Trophoblast cell (in vitro differentiated cells and primary cell): ENCODE measurements around the gene LAMA2.

Experiments used
- DNase-seq, 2 donors: peaks; one replicate each; pipeline ENCODE4 v3.0.0-alpha.2; 2016
- H2AFZ ChIP-seq: 2 replicates; pipeline ENCODE4 v1.6.1; 2013; ENCODE audit warnings: low read length, moderate library complexity, mild to moderate bottlenecking; ENCODE audit not compliant: insufficient read depth, poor library complexity
- H2AK5ac ChIP-seq: 2 replicates; pipeline ENCODE4 v1.6.1; 2013; ENCODE audit warnings: mild to moderate bottlenecking, low read length
- H2BK120ac ChIP-seq: 2 replicates; pipeline ENCODE4 v1.6.1; 2013; ENCODE audit warnings: low read length, mild to moderate bottlenecking, moderate library complexity; ENCODE audit not compliant: insufficient read depth, poor library complexity
- H2BK12ac ChIP-seq: 2 replicates; pipeline ENCODE4 v1.6.1; 2013; ENCODE audit warnings: mild to moderate bottlenecking, low read length, moderate library complexity
- H2BK5ac ChIP-seq: 2 replicates; pipeline ENCODE4 v1.6.1; 2013; ENCODE audit warnings: low read length, low read depth, moderate library complexity, mild to moderate bottlenecking; ENCODE audit not compliant: poor library complexity
- H3K14ac ChIP-seq: 2 replicates; pipeline ENCODE4 v1.6.1; 2013; ENCODE audit warnings: mild to moderate bottlenecking, low read length
- H3K18ac ChIP-seq: 2 replicates; pipeline ENCODE4 v1.6.1; 2013; ENCODE audit warnings: mild to moderate bottlenecking, low read length
- H3K23ac ChIP-seq: 2 replicates; pipeline ENCODE4 v1.6.1; 2013; ENCODE audit warnings: low read length
- H3K27ac ChIP-seq: 2 replicates; pipeline ENCODE4 v1.5.1; 2013; ENCODE audit warnings: low read depth, mild to moderate bottlenecking, inconsistent platforms, low read length, moderate library complexity
- H3K27me3 ChIP-seq: 2 replicates; pipeline ENCODE4 v1.6.1; 2013; ENCODE audit warnings: inconsistent platforms, mild to moderate bottlenecking, low read length, moderate library complexity; ENCODE audit not compliant: insufficient read depth
- H3K36me3 ChIP-seq, 2 experiments: 1 replicate in 1 of 2; 2 replicates in 1 of 2; pipeline ENCODE4 v1.6.1; 2013; ENCODE audit warnings: low read length in 2 of 2, mild to moderate bottlenecking in 2 of 2, moderate library complexity in 1 of 2; ENCODE audit not compliant: insufficient read depth in 2 of 2, control insufficient read depth in 1 of 2
- H3K4ac ChIP-seq: 2 replicates; pipeline ENCODE4 v1.6.1; 2013; ENCODE audit warnings: low read depth, mild to moderate bottlenecking, low read length, moderate library complexity
- H3K4me1 ChIP-seq, 2 experiments: 1 replicate in 1 of 2; 2 replicates in 1 of 2; pipeline ENCODE4 v1.6.1; 2013; ENCODE audit warnings: low read length in 2 of 2, mild to moderate bottlenecking in 2 of 2, moderate library complexity in 1 of 2; ENCODE audit not compliant: insufficient read depth in 2 of 2, control insufficient read depth in 1 of 2
- H3K4me2 ChIP-seq: 2 replicates; pipeline ENCODE4 v1.6.1; 2013; ENCODE audit warnings: inconsistent platforms, mild to moderate bottlenecking, low read length, moderate library complexity
- H3K4me3 ChIP-seq: 2 replicates; pipeline ENCODE4 v1.5.1; 2013; ENCODE audit warnings: mild to moderate bottlenecking, low read depth, low read length, inconsistent platforms
- H3K79me1 ChIP-seq: one replicate; pipeline ENCODE4 v1.6.1; 2013; ENCODE audit warnings: low read length
- H3K79me2 ChIP-seq: 2 replicates; pipeline ENCODE4 v1.6.1; 2013; ENCODE audit warnings: low read length, mild to moderate bottlenecking; ENCODE audit not compliant: control insufficient read depth, insufficient read depth, poor library complexity
- H3K9ac ChIP-seq: 2 replicates; pipeline ENCODE4 v1.6.1; 2013; ENCODE audit warnings: mild to moderate bottlenecking, low read length
- H3K9me3 ChIP-seq: 2 replicates; pipeline ENCODE4 v1.6.1; 2013; ENCODE audit warnings: low read depth, mild to moderate bottlenecking, control low read depth, inconsistent platforms, low read length; ENCODE audit not compliant: insufficient read depth
- H4K12ac ChIP-seq: 2 replicates; pipeline ENCODE4 v1.6.1; 2013; ENCODE audit warnings: low read depth, mild to moderate bottlenecking, low read length, moderate library complexity
- H4K8ac ChIP-seq: 2 replicates; pipeline ENCODE4 v1.6.1; 2013; ENCODE audit warnings: low read depth, mild to moderate bottlenecking, low read length, moderate library complexity
- H4K91ac ChIP-seq: one replicate; pipeline ENCODE4 v1.6.1; 2013; ENCODE audit warnings: low read depth, mild to moderate bottlenecking, low read length, moderate library complexity
- WGBS: extraction: QIAGEN DNeasy Blood & Tissue Kit; methylation state at CpG from one replicate; pipeline ENCODE4 v1.1.7; 2013; ENCODE audit warnings: missing lambda C conversion rate; ENCODE audit not compliant: insufficient read length, insufficient coverage; ENCODE audit errors: extremely low coverage; 5-methylcytosine and 5-hydroxymethylcytosine counted together

The LAMA2 gene

DNA sequence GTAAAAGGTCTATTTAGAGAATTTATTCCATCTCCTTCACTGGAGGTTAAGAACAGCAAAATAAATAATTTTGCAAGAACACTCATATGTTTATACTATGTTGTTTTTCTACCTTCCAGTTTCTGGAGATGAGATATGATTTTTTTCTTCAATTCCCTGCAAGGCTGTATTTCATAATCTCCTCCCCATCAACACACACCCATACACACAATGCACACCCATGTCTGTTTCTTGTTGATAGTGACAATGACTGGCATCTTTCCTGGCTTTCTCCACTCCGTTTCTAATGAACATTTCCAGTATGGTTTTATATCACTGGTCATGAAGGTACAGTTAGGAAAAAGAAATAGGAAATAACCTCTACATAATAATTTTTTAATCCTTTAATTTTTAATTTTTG is 624.9 kb downstream of the LAMA2 start:
- Histone ChIP-seq H3K4me1 (peaks cover 0 to 3% of the 10 kb centered on the region in 2 experiments), H4K12ac (no peak overlapping the region), H3K18ac (no peak overlapping the region), H2BK120ac (no peak overlapping the region), H2AK5ac (no peak overlapping the region), H2AFZ (no peak overlapping the region), H3K23ac (no peak overlapping the region), H3K9me3 (no peaks in the 10 kb centered on the region), H2BK5ac (no peak overlapping the region), H3K9ac (no peak overlapping the region), H3K36me3 (no peaks in the 10 kb centered on the region), H3K27ac (no peak overlapping the region), H4K8ac (no peak overlapping the region), H3K4me2 (no peak overlapping the region), H3K14ac (no peak overlapping the region), H3K4ac (no peak overlapping the region), H3K4me3 (no peak overlapping the region), H3K79me1 (peaks cover 3% of the 10 kb centered on the region), H3K27me3 (no peaks in the 10 kb centered on the region), H4K91ac (no peak overlapping the region), H3K79me2 (no peaks in the 10 kb centered on the region), H2BK12ac (no peak overlapping the region)
- no peak for DNase-seq
- no CpG with 5 or more reads among the region's 1 CpG for WGBS

DNA sequence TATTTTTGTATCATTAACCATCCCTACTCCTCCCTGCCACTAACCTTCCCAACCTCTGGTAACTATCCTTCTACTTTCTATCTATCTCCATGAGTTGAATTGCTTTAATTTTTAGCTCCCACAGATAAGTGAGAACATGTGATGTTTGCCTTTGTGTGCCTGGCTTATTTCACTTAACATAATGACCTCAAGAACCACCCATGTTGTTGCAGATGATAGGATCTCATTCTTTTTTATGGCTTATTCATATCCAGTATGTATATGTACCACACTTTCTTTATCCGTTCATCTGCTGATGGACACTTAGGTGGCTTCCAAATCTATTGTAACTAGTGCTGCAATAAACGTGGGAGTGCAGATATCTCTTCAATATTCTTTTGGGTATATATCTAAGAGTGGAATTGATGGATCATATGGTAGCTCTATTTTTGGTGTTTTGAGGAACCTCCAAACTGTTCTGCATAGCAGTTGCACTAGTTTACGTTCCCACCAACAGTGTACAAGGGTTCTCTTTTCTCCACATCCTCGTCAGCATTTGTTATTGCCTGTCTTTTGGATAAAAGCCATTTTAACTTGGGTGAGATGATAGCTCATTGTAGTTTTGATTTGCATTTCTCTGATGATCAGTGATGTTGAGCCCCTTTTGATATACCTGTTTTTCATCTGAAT is 625.7 kb downstream of the LAMA2 start:
- no peak overlapping the region for H3K14ac ChIP-seq
- no peaks in the 10 kb centered on the region for H3K79me2 ChIP-seq
- H3K9me3 ChIP-seq: no peaks in the 10 kb centered on the region
- no peak overlapping the region for H3K9ac ChIP-seq
- H2BK12ac ChIP-seq: no peak overlapping the region
- no peak overlapping the region for H3K27ac ChIP-seq
- H2BK120ac ChIP-seq: no peak overlapping the region
- DNase-seq: no peak
- no peak overlapping the region for H4K91ac ChIP-seq
- H3K18ac ChIP-seq: no peak overlapping the region
- H2AFZ ChIP-seq: no peak overlapping the region
- H2BK5ac ChIP-seq: no peak overlapping the region
- no CpG with 5 or more reads among the region's 4 CpGs for WGBS
- H4K12ac ChIP-seq: no peak overlapping the region
- no peak overlapping the region for H3K4ac ChIP-seq
- H3K27me3 ChIP-seq: no peaks in the 10 kb centered on the region
- H3K23ac ChIP-seq: no peak overlapping the region
- no peaks in the 10 kb centered on the region for H3K79me1 ChIP-seq
- H4K8ac ChIP-seq: no peak overlapping the region
- no peaks in the 10 kb centered on the region for H3K36me3 ChIP-seq
- no peak overlapping the region for H2AK5ac ChIP-seq
- H3K4me2 ChIP-seq: no peak overlapping the region
- H3K4me3 ChIP-seq: no peak overlapping the region
- H3K4me1 ChIP-seq: peaks cover 0 to 3% of the 10 kb centered on the region in 2 experiments

DNA sequence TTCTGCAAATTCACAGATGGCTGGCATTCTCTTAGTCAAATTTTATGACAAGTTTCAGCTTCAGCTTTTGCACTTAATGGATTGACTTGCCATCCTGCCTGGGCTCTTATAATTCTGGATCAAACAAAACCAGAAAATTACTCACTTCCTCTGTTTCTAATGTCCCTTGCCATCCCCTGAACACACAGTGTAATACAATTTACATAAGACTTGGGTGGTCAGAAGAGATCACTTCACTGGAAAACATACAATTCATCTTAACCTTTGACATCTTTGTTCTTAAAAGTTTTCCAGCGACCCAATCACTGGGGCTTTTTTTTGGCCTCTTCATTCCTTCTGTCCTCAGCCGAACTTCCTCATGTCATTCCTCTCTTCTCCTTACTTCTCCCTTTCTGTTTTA is 628.0 kb downstream of the LAMA2 start:
- Histone ChIP-seq H3K4me1 (peaks cover 0 to 3% of the 10 kb centered on the region in 2 experiments), H2BK5ac (no peak overlapping the region), H4K8ac (no peak overlapping the region), H4K91ac (no peak overlapping the region), H2BK120ac (no peak overlapping the region), H2AK5ac (no peak overlapping the region), H3K36me3 (no peaks in the 10 kb centered on the region), H3K79me2 (no peaks in the 10 kb centered on the region), H3K18ac (no peak overlapping the region), H3K4me2 (no peak overlapping the region), H3K27me3 (no peaks in the 10 kb centered on the region), H3K9me3 (no peaks in the 10 kb centered on the region), H2BK12ac (no peak overlapping the region), H2AFZ (no peak overlapping the region), H3K9ac (no peak overlapping the region), H3K27ac (no peak overlapping the region), H3K4me3 (no peak overlapping the region), H3K23ac (no peak overlapping the region), H3K4ac (no peak overlapping the region), H4K12ac (no peak overlapping the region), H3K79me1 (no peaks in the 10 kb centered on the region), H3K14ac (no peak overlapping the region)
- no peak for DNase-seq
- no CpG with 5 or more reads among the region's 2 CpGs for WGBS

DNA sequence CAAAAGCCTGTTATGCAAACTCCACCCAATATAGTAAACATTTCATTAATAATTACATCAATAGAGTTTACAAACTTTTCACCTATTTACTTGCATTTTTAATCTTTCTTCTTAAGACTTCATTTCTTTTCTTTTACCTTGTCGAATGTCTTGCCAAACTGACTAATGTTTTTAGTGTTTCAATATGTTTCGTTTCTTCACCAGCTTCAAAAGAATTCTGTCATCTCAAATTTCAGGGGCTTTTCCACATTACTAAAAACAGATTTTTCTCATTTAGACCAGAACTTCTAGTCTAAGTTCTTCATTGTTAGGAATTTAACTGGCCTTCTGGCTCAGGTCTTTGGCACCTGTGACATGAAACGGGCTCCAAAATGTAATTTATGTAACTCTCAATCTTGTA is 630.5 kb downstream of the LAMA2 start:
- H3K4me2 ChIP-seq: no peak overlapping the region
- H3K23ac ChIP-seq: no peak overlapping the region
- no peak overlapping the region for H4K12ac ChIP-seq
- H3K36me3 ChIP-seq: no peaks in the 10 kb centered on the region
- H3K9me3 ChIP-seq: no peaks in the 10 kb centered on the region
- H3K27ac ChIP-seq: no peak overlapping the region
- H2AK5ac ChIP-seq: no peak overlapping the region
- H3K18ac ChIP-seq: no peak overlapping the region
- H3K4me1 ChIP-seq: no peaks in the 10 kb centered on the region
- H3K14ac ChIP-seq: no peak overlapping the region
- H3K27me3 ChIP-seq: no peaks in the 10 kb centered on the region
- no CpG with 5 or more reads among the region's 3 CpGs for WGBS
- no peak overlapping the region for H2BK120ac ChIP-seq
- H2BK5ac ChIP-seq: no peak overlapping the region
- H4K8ac ChIP-seq: no peak overlapping the region
- no peak for DNase-seq
- no peak overlapping the region for H3K4me3 ChIP-seq
- H4K91ac ChIP-seq: no peak overlapping the region
- H2AFZ ChIP-seq: no peak overlapping the region
- no peak overlapping the region for H2BK12ac ChIP-seq
- no peak overlapping the region for H3K4ac ChIP-seq
- no peaks in the 10 kb centered on the region for H3K79me2 ChIP-seq
- H3K79me1 ChIP-seq: no peaks in the 10 kb centered on the region
- H3K9ac ChIP-seq: no peak overlapping the region
